Kidney capillary endothelial cell (primary cell): Measurements from ENCODE around the gene SETD5.
A peak's percentile ranks its signal among the peaks of the same experiment; 100 is the strongest.

Source experiments
- DNase-seq: peaks from one replicate; pipeline ENCODE4 v3.0.0-alpha.2; 2018; ENCODE audit warnings: low spot score

The SETD5 gene

GRCh38 chr3:9409981-9410854 lies 12.8 kb downstream of the SETD5 start:
- DNase-seq: no peak

- DNase-seq: no peak
Observed at GRCh38 chr3:9411302-9411701, 13.9 kb downstream of the SETD5 start.

GRCh38 chr3:9412293-9412692 lies 14.9 kb downstream of the SETD5 start:
- no peak for DNase-seq

GRCh38 chr3:9414826-9415225 lies 17.4 kb downstream of the SETD5 start:
- no peak for DNase-seq

- DNase-seq: no peak
Observed at GRCh38 chr3:9415485-9416138, 18.2 kb downstream of the SETD5 start.

GRCh38 chr3:9416139-9416780 lies 18.8 kb downstream of the SETD5 start:
- DNase-seq: no peak

- no peak for DNase-seq
Observed at GRCh38 chr3:9420850-9421549, 23.6 kb downstream of the SETD5 start.

- DNase-seq: peak; percentile 95
Observed at GRCh38 chr3:9422712-9423424, 25.5 kb downstream of the SETD5 start.

- DNase-seq: no peak
Observed at GRCh38 chr3:9428411-9428810, 31.0 kb downstream of the SETD5 start.

GRCh38 chr3:9430733-9431132 lies 33.3 kb downstream of the SETD5 start:
- no peak for DNase-seq

GRCh38 chr3:9433627-9434521 lies 36.5 kb downstream of the SETD5 start:
- no peak for DNase-seq

GRCh38 chr3:9435316-9435715 lies 37.9 kb downstream of the SETD5 start:
- no peak for DNase-seq

GRCh38 chr3:9439331-9439730 lies 41.9 kb downstream of the SETD5 start:
- no peak for DNase-seq

- DNase-seq: no peak
Observed at GRCh38 chr3:9441501-9442221, 44.2 kb downstream of the SETD5 start.

GRCh38 chr3:9448071-9448470 lies 50.7 kb downstream of the SETD5 start:
- DNase-seq: no peak

GRCh38 chr3:9448643-9449042 lies 51.2 kb downstream of the SETD5 start:
- DNase-seq: no peak

- no peak for DNase-seq
Observed at GRCh38 chr3:9450126-9450525, 52.7 kb downstream of the SETD5 start.

- no peak for DNase-seq
Observed at GRCh38 chr3:9450991-9451390, 53.6 kb downstream of the SETD5 start.

- no peak for DNase-seq
Observed at GRCh38 chr3:9452417-9452816, 55.0 kb downstream of the SETD5 start.

- no peak for DNase-seq
Observed at GRCh38 chr3:9455596-9456131, 58.2 kb downstream of the SETD5 start.
